ENCODE measurements around the gene PRKX.

- TF ChIP-seq EZH2 (optimal IDR thresholded peaks at IDR 0.05; ENCODE audit: low read depth, low read length): no peak
- no peak for TF ChIP-seq CTCF (IDR thresholded peaks at IDR 0.05; ENCODE audit: low read length)
Observed at GRCh38 chrX:3584415-3584996, 128.9 kb downstream of the PRKX start.
